HCT116 (cell line): ENCODE results near the gene RAD54L2. TPM values are rescaled to one million over a fixed set of nuclear protein-coding genes. Genes with fewer than 3 reads are reported as not detected.

ENCODE experiments used
- ATAC-seq: fragments of 200-7000 bp; cut with Tn5 transposase; 2 replicates; pipeline ENCODE4 v1.9.1; 2020; ENCODE audit warnings: mild to moderate bottlenecking, moderate library complexity
- BruUV-seq: library from RNA; stranded (reverse); fragments of 400-500 nt; replicated peaks from 2 replicates; lab custom pipeline; 2021; lab: Mats Ljungman, UMichigan
- CTCF ChIA-PET: fragments of 300-600 bp; sonication (Branson Sonifier 250); formaldehyde crosslinking; loops from one replicate; lab custom pipeline; 2021; ENCODE audit warnings: antibody characterized with exemption; lab: Charles Lee
- POLR2A ChIA-PET: fragments of 300-600, 350-600 bp; sonication (Branson Sonifier 250); formaldehyde crosslinking; loops from one replicate; lab custom pipeline; 2021; ENCODE audit warnings: antibody characterized with exemption; lab: Charles Lee
- RAD21 ChIA-PET, 2 experiments: fragments of 300-600 bp; sonication (Branson Sonifier 250); formaldehyde crosslinking; loops; one replicate each; lab custom pipeline; 2023; ENCODE audit warnings: low total read pairs in 2 of 2; ENCODE audit not compliant: uncharacterized antibody in 2 of 2, unreplicated experiment in 2 of 2, low non-redundant PET in 1 of 2; lab: Charles Lee
- DNase-seq: peaks from one replicate; pipeline ENCODE4 v3.0.0-alpha.2; 2010; ENCODE audit warnings: low read depth, low spot score
- H2AFZ ChIP-seq: fragments of 200-600 bp; shearing (Covaris generic), sonication (generic); 2 replicates; pipeline ENCODE4 v1.6.1; 2017; ENCODE audit warnings: low read depth, mixed run types, mixed read lengths, antibody characterized with exemption, low read length; ENCODE audit not compliant: poor library complexity, severe bottlenecking
- H3K27ac ChIP-seq: 2 replicates; pipeline ENCODE4 v1.5.1; 2012; ENCODE audit warnings: low read depth, low read length
- H3K27me3 ChIP-seq: fragments of 200-600 bp; sonication (generic); 2 replicates; pipeline ENCODE4 v1.6.1; 2016; ENCODE audit warnings: mixed run types, low read length, mixed read lengths; ENCODE audit not compliant: insufficient read depth
- H3K36me3 ChIP-seq, 2 experiments: fragments of 200-500 bp in 1 of 2; fragments of 200-600 bp in 1 of 2; sonication (Bioruptor generic) in 1 of 2; sonication (generic) in 1 of 2; 2 replicates each; pipeline versions ENCODE4 v1.5.1 to v1.6.1; 2014 to 2016; ENCODE audit warnings: low read length in 2 of 2, inconsistent platforms in 1 of 2, mixed read lengths in 1 of 2, mixed run types in 1 of 2; ENCODE audit not compliant: insufficient read depth in 2 of 2, control insufficient read depth in 1 of 2
- H3K4me1 ChIP-seq, 2 experiments: fragments of 200-600 bp in 1 of 2; sonication (generic) in 1 of 2; 2 replicates each; pipeline versions ENCODE4 v1.5.1 to v1.6.1; 2012 to 2017; ENCODE audit warnings: low read length in 2 of 2, inconsistent platforms in 1 of 2, mild to moderate bottlenecking in 1 of 2, mixed read lengths in 1 of 2, mixed run types in 1 of 2, moderate library complexity in 1 of 2; ENCODE audit not compliant: insufficient read depth in 2 of 2, control insufficient read depth in 1 of 2
- H3K4me2 ChIP-seq: fragments of 200-600 bp; sonication (generic); 2 replicates; pipeline ENCODE4 v1.6.1; 2017; ENCODE audit warnings: mixed run types, low read length, mixed read lengths
- H3K4me3 ChIP-seq, 2 experiments: fragments of 200-600 bp in 1 of 2; sonication (generic) in 1 of 2; replicated peaks in 1 of 2; 2 replicates each; pipeline ENCODE4 v1.5.1; 2011 to 2016; ENCODE audit warnings: low read length in 2 of 2, control low read depth in 1 of 2, low read depth in 1 of 2, mild to moderate bottlenecking in 1 of 2, mixed read lengths in 1 of 2, mixed run types in 1 of 2
- H3K79me2 ChIP-seq: fragments of 200-600 bp; sonication (generic); 2 replicates; pipeline ENCODE4 v1.6.1; 2017; ENCODE audit warnings: mild to moderate bottlenecking, mixed run types, low read length, moderate library complexity, mixed read lengths; ENCODE audit not compliant: insufficient read depth
- H3K9ac ChIP-seq: fragments of 200-600 bp; sonication (generic); 2 replicates; pipeline ENCODE4 v1.6.1; 2016; ENCODE audit warnings: low read length, mixed read lengths
- H3K9me2 ChIP-seq: fragments of 200-600 bp; sonication (generic), shearing (Covaris generic); 2 replicates; pipeline ENCODE4 v1.6.1; 2017; ENCODE audit warnings: mixed run types, mild to moderate bottlenecking, moderate library complexity; ENCODE audit not compliant: insufficient read depth
- H3K9me3 ChIP-seq, 2 experiments: fragments of 200-500 bp in 1 of 2; fragments of 200-600 bp in 1 of 2; sonication (Bioruptor generic) in 1 of 2; sonication (generic) in 1 of 2; 2 replicates each; pipeline ENCODE4 v1.6.1; 2014 to 2017; ENCODE audit warnings: low read length in 2 of 2, mixed read lengths in 2 of 2, inconsistent platforms in 1 of 2, low read depth in 1 of 2, mild to moderate bottlenecking in 1 of 2, mixed run types in 1 of 2, moderate library complexity in 1 of 2; ENCODE audit not compliant: control insufficient read depth in 1 of 2, insufficient read depth in 1 of 2
- H4K20me1 ChIP-seq: fragments of 200-600 bp; sonication (generic), shearing (Covaris generic); 2 replicates; pipeline ENCODE4 v1.6.1; 2017; ENCODE audit warnings: mixed run types, mild to moderate bottlenecking, moderate library complexity; ENCODE audit not compliant: insufficient read depth
- ATF3 ChIP-seq: IDR thresholded peaks from 2 replicates; pipeline ENCODE4 v1.6.1; 2012
- CEBPB ChIP-seq: IDR thresholded peaks from 2 replicates; pipeline ENCODE4 v1.6.1; 2012; ENCODE audit warnings: low read depth
- EGR1 ChIP-seq: IDR thresholded peaks from 2 replicates; pipeline ENCODE4 v1.6.1; 2012; ENCODE audit warnings: low read depth
- EZH2 ChIP-seq: fragments of 200-600 bp; sonication (generic); IDR thresholded peaks from 2 replicates; pipeline ENCODE4 v1.6.1; 2017; ENCODE audit warnings: antibody characterized with exemption, mixed run types
- FOSL1 ChIP-seq: IDR thresholded peaks from 2 replicates; pipeline ENCODE4 v1.6.1; 2012; ENCODE audit warnings: low read depth
- JUND ChIP-seq: IDR thresholded peaks from 2 replicates; pipeline ENCODE4 v1.6.1; 2012
- MAX ChIP-seq: IDR thresholded peaks from 2 replicates; pipeline ENCODE4 v1.6.1; 2012
- POLR2A ChIP-seq: IDR thresholded peaks from 2 replicates; pipeline ENCODE4 v1.7.0; 2011; ENCODE audit warnings: borderline replicate concordance; ENCODE audit not compliant: insufficient read depth, insufficient read length; ENCODE audit errors: extremely low read depth
- RAD21 ChIP-seq: IDR thresholded peaks from 2 replicates; pipeline ENCODE4 v1.6.1; 2012; ENCODE audit warnings: low read depth, mild to moderate bottlenecking
- SIN3A ChIP-seq: IDR thresholded peaks from 2 replicates; pipeline ENCODE4 v1.6.1; 2012; ENCODE audit warnings: low read depth
- SP1 ChIP-seq: IDR thresholded peaks from 2 replicates; pipeline ENCODE4 v1.6.1; 2012; ENCODE audit warnings: low read depth
- YY1 ChIP-seq: IDR thresholded peaks from 2 replicates; pipeline ENCODE4 v1.6.1; 2011; ENCODE audit warnings: low read length, low read depth, moderate library complexity, mild to moderate bottlenecking; ENCODE audit not compliant: insufficient replicate concordance; ENCODE audit errors: extremely low read depth
- ZBTB33 ChIP-seq: IDR thresholded peaks from 2 replicates; pipeline ENCODE4 v1.6.1; 2011; ENCODE audit warnings: mild to moderate bottlenecking, low read length, moderate library complexity; ENCODE audit not compliant: insufficient replicate concordance; ENCODE audit errors: extremely low read depth
- ZNF274 ChIP-seq: fragments of 200-500 bp; sonication (Bioruptor generic); IDR thresholded peaks from 2 replicates; pipeline ENCODE4 v1.6.1; 2014; ENCODE audit warnings: mild to moderate bottlenecking, low read depth, low read length, inconsistent platforms
- intact Hi-C: fragments of 100-400 bp; cut with micrococcal nuclease; formaldehyde crosslinking; loops from 2 replicates; pipeline ENCODE4 v1.10.0; 2022
- total RNA-seq: library from RNA; stranded (reverse); gene quantifications from one replicate; pipeline ENCODE4 v1.2.1, GENCODE V29; 2021; ENCODE audit not compliant: unreplicated experiment

Gene RAD54L2
- total RNA-seq, 1 experiment from 2014 or later, result 20.2 TPM

- TF ChIP-seq ATF3, result no peak
- no peak for TF ChIP-seq SIN3A
- no peak for TF ChIP-seq FOSL1
- TF ChIP-seq EGR1, result no peak
- TF ChIP-seq POLR2A, result no peak
- no peak for TF ChIP-seq RAD21
- TF ChIP-seq SP1, result no peak
- no peak for TF ChIP-seq ZNF274
- TF ChIP-seq ZBTB33, result no peak
- ChIA-PET RAD21 (no interaction called here), CTCF (interaction anchor here (1.5 kb wide), 1 partner anchor 12 kb away, joined by 4 read pairs; no protein-coding TSS in a partner anchor), POLR2A (no interaction called here)
- Histone ChIP-seq H3K79me2 (no peaks in the 10 kb centered on the region), H3K4me2 (no peak overlapping the region), H3K36me3 (no peaks in the 10 kb centered on the region), H4K20me1 (no peaks in the 10 kb centered on the region), H3K4me1 (peaks cover 3 to 9% of the 10 kb centered on the region in 2 experiments; a peak in 3 of 4 replicates), H3K9me3 (no peaks in the 10 kb centered on the region), H3K9ac (no peak overlapping the region), H2AFZ (no peak overlapping the region), H3K9me2 (no peaks in the 10 kb centered on the region), H3K27me3 (no peaks in the 10 kb centered on the region), H3K4me3 (no peak overlapping the region), H3K27ac (no peak overlapping the region)
- intact Hi-C loops, result no loop called here
- DNase-seq, result no peak
- BruUV-seq, result no TSS peak
- no peak for ATAC-seq
These were observed 24.3 kb upstream of the RAD54L2 start for GRCh38 chr3:51514210-51514609.

- H4K20me1 ChIP-seq, result no peaks in the 10 kb centered on the region
- no peak overlapping the region for H3K4me2 ChIP-seq
- H3K4me3 ChIP-seq, result no peak overlapping the region
- no TSS peak for BruUV-seq
- DNase-seq (no peak), ATAC-seq (no peak)
- ChIA-PET CTCF (interaction anchor here (2.7 kb wide), 1 partner anchor 18 kb away, joined by 7 read pairs; no protein-coding TSS in a partner anchor), RAD21 (no interaction called here), POLR2A (no interaction called here)
- H3K9ac ChIP-seq, result no peak overlapping the region
- no peaks in the 10 kb centered on the region for H3K79me2 ChIP-seq
- H3K9me3 ChIP-seq, result no peaks in the 10 kb centered on the region
- no peaks in the 10 kb centered on the region for H3K9me2 ChIP-seq
- no peak overlapping the region for H3K27ac ChIP-seq
- H3K36me3 ChIP-seq, result no peaks in the 10 kb centered on the region
- no peak for TF ChIP-seq ATF3
- no peak for TF ChIP-seq EZH2
- no peak for TF ChIP-seq JUND
- TF ChIP-seq EGR1, result no peak
- TF ChIP-seq ZNF274, result no peak
- no peak for TF ChIP-seq YY1
- TF ChIP-seq FOSL1, result no peak
- no peak for TF ChIP-seq CEBPB
- no peak for TF ChIP-seq ZBTB33
- TF ChIP-seq MAX, result no peak
- H3K4me1 ChIP-seq, result no peaks in the 10 kb centered on the region
- intact Hi-C loops, result no loop called here
- no peaks in the 10 kb centered on the region for H3K27me3 ChIP-seq
- H2AFZ ChIP-seq, result no peak overlapping the region
These were observed 18.7 kb upstream of the RAD54L2 start for GRCh38 chr3:51519848-51520247.
